ENCODE data around the gene SNX22.

Gene SNX22

DNA sequence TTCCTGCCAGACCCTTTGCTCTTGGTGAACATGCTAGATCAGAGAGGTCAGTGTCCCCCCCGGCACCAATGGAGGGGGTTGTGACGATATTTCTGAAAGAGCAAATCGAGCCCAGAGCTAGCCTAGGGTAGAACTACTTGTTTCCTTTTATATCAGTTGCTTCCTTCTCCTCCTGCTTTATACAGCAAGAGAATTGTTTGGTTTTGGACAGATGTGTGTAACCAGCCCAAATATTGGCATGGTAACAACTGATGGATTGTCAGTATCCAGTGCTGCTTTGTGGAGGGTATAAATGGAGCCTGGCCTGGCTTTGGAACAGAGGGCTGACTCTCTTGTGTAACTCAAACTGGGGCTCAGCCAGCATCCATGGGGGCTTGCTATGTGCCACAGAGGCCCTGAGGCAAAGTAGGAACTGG is 28.6 kb upstream of the SNX22 start:
- no peak for DNase-seq
- TF ChIP-seq GATA1 (IDR thresholded peaks at IDR 0.05; ENCODE audit: low read depth, low read length), result no peak
- TF ChIP-seq POLR2A (IDR thresholded peaks at IDR 0.05; ENCODE audit: low read length), result no peak

DNA sequence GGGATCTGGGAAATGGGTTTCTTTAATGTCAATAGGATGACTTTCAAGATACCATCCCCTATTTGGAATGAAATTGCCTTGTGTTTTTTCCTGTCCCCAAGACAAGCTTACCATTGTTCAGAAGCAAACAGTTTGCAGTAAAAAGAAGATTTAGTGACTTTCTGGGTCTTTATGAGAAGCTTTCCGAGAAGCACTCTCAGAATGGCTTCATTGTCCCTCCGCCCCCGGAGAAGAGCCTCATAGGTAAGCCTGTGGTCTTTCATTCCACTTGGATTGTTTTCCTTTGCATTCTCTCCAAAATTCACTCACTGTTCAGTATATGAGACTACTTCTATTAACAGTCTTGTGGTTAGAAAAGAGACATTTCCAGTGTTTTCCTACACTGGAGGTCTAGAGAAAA is 25.6 kb upstream of the SNX22 start:
- no peak for DNase-seq
- TF ChIP-seq POLR2A (IDR thresholded peaks at IDR 0.05; ENCODE audit: low read length) (no peak), GATA1 (IDR thresholded peaks at IDR 0.05; ENCODE audit: low read depth, low read length) (no peak)

DNA sequence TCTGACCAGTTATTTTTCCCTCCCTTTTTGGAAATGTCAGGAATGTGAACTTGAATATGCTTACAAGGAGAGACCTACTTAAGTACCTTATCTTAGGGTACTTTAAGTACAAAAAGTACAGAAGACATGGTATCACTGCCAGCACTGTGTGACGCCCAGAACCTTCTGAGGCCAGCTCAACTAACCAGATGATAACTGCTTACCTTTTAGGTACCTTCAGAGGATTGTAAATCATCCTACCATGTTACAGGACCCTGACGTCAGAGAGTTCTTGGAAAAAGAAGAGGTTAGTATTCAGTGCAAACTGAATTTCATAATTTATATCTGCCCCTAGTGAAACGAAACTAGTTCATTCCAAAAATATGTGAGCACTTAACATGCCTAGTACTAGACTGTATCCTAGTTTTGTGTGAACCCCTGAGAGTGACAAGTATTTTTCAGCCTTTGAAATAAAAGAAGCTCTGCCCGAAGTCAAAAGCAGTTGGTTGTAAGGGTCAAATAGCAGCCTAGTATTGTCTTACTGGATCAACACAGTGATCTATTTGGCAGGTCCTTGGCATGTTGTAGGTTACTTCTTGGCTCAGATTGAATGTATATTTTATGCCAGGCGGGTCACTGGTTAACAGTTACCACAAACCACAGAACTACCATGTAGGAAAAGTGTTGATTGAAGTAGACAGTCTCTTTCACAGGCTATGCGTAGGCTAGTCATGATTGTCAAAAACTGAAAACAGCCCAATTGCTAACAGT is 23.8 kb upstream of the SNX22 start:
- DNase-seq, result no peak
- TF ChIP-seq GATA1 (IDR thresholded peaks at IDR 0.05; ENCODE audit: low read depth, low read length), result no peak
- no peak for TF ChIP-seq POLR2A (IDR thresholded peaks at IDR 0.05; ENCODE audit: low read length)

DNA sequence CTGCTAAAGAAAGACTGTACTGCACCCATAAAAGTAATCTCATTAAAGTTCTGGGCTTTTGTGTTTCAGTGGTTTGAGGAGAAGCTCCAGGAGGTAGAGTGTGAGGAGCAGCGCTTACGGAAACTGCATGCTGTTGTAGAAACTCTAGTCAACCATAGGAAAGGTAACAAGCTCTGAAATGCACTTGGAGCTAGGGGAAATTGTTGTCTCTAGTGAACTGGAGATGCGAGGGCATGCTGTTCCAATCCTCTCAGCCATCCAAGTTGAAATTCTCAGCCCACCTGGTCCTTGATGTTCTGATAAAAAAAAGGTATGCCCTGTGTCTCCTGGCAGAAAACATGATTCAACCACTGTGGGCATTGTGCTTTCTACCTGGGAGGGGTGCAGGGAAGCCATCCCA is 21.4 kb upstream of the SNX22 start:
- TF ChIP-seq POLR2A (IDR thresholded peaks at IDR 0.05; ENCODE audit: low read length), result no peak
- TF ChIP-seq GATA1 (IDR thresholded peaks at IDR 0.05; ENCODE audit: low read depth, low read length), result no peak
- no peak for DNase-seq

DNA sequence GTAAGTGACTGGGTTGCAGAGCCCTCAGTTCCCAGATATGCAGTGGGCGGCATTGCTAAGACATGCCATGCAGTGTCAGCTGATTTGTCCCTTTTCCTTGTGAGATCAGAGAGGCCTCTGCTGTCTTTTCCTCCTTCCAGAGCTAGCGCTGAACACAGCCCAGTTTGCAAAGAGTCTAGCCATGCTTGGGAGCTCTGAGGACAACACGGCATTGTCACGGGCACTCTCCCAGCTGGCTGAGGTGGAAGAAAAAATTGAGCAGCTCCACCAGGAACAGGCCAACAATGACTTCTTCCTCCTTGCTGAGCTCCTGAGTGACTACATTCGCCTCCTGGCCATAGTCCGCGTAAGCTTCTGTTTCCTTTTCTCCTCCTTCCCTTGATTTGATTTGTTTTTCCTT is 20.0 kb upstream of the SNX22 start:
- TF ChIP-seq GATA1 (IDR thresholded peaks at IDR 0.05; ENCODE audit: low read depth, low read length), result no peak
- no peak for TF ChIP-seq POLR2A (IDR thresholded peaks at IDR 0.05; ENCODE audit: low read length)
- no peak for DNase-seq

DNA sequence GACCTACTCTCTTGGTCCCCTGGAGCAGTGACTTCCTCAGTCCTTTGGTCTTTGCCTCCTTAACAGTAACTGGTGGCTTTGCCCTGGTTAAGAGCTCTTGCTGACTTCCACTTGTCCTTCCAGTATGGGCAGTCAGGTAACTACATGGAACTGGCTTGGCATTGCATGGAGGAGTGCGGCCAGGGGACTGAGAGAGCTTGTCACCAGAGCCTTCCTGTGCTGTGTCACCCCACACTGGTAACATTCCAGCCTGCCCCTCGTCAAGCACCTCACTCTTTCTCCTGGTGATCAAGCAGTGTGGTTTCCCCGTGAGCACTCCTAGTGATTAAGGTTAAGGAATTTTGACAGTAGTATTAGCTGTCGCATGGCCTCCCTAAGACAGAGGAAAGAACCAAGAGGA is 19.3 kb upstream of the SNX22 start:
- DNase-seq, result no peak
- TF ChIP-seq POLR2A (IDR thresholded peaks at IDR 0.05; ENCODE audit: low read length) (no peak), GATA1 (IDR thresholded peaks at IDR 0.05; ENCODE audit: low read depth, low read length) (no peak)

DNA sequence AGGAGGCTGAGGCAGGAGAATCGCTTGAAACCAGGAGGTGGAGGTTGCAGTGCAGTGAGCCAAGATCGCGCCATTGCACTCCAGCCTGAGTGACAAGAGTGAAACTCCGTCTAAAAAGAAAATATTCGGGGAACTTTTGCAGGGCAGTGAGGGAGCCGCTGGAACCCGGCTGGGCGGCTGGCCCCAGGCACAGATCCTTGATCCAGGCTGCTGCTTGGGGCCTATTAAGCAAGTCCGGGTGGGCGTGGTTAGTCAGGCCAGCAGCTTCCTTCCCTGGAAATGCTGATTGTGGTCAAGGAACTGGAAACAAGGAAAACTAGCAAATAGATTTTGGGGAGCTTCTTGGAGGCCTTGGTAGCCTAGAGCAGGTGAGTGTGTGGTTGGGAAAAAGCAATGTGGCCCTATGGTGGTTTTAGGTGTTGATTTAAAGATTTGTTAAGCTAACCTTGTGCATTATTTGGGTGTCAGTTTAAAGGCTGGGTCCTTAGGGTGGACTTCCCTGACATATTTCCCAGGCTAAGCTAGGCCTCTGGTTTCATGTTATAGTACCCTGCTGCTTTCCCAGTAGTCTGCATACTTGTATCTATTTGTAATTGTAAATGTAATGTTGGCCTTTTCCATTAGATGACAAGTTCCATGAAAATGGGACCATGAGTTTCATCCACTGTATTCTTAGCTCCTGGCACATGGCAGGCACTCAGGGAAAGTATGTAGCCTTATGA is 17.7 kb upstream of the SNX22 start:
- DNase-seq, result no peak
- no peak for TF ChIP-seq GATA1 (IDR thresholded peaks at IDR 0.05; ENCODE audit: low read depth, low read length)
- TF ChIP-seq POLR2A (IDR thresholded peaks at IDR 0.05; ENCODE audit: low read length), result no peak

DNA sequence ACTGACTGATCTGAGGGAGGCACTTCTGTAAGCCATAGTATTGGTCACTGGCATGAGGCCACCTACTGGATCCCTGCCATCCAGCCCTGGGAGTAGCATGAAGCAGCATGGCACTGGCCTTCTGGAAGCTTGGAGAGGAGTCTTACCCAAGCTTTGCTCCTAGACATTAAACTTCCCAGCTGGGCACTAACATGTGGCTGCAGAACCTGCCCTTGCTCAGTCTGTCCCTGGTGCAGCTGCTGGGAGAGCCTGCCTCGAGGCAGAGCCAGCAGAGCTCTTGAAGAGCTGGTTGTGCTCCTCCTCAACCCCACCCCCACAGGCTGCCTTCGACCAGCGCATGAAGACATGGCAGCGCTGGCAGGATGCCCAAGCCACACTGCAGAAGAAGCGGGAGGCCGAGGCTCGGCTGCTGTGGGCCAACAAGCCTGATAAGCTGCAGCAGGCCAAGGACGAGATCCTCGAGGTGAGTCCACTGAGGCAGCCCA is 17.1 kb upstream of the SNX22 start:
- DNase-seq, result peak; percentile 82 to 87
- TF ChIP-seq GATA1 (IDR thresholded peaks at IDR 0.05; ENCODE audit: low read depth, low read length) (no peak), POLR2A (IDR thresholded peaks at IDR 0.05; ENCODE audit: low read length) (no peak)

DNA sequence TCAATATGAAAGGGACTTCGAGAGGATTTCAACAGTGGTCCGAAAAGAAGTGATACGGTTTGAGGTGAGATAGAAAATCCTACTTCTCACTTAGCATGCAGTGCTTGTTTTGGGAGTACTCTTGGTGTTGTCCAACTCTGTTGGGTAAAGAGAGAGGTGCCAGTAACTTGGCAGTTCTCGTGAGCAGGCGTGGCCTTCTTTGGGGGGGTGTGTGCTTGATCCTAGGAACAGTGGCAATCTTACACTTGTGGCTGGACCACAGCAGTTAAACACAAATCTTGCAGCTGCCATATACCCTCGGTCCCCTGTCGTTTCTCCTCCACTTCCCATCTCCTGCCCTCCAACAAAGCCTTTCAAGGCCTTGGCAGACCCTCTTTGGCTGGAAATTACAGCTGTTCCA is 15.2 kb upstream of the SNX22 start:
- TF ChIP-seq GATA1 (IDR thresholded peaks at IDR 0.05; ENCODE audit: low read depth, low read length), result no peak
- TF ChIP-seq POLR2A (IDR thresholded peaks at IDR 0.05; ENCODE audit: low read length), result no peak

DNA sequence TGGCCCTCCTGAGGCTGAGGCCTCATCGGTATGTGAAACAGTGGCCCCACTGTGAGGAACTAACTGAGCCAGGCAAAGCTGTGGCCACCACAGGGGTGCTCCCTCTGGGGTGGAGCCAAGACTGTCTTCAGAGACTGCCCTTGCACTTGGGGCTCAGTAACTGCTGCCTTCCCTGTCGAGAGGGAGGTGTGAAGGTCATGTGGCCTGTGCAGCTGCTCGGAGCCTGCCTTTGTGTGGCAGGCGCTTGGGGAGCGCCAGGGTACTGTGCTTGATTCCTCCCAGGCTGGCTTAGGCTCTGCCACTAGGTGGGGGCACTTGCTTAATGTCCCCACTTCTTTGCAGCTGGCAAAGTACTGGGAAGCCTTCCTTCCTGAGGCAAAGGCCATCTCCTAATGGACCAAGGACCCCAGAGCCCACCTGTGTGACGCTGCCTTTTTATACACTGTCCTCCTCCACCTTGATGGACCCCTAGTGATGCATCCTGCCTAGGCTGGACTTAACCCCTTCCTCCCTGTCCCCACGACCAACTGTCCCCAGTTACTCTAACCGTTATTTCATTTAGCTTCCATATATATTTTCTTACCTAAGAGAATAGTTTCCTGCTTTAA is 14.2 kb upstream of the SNX22 start:
- no peak for TF ChIP-seq POLR2A (IDR thresholded peaks at IDR 0.05; ENCODE audit: low read length)
- no peak for TF ChIP-seq GATA1 (IDR thresholded peaks at IDR 0.05; ENCODE audit: low read depth, low read length)
- DNase-seq, result peak; percentile 36 to 58

More for the DNA sequence above, 15.2 kb upstream of the SNX22 start:
- no peak for DNase-seq

DNA sequence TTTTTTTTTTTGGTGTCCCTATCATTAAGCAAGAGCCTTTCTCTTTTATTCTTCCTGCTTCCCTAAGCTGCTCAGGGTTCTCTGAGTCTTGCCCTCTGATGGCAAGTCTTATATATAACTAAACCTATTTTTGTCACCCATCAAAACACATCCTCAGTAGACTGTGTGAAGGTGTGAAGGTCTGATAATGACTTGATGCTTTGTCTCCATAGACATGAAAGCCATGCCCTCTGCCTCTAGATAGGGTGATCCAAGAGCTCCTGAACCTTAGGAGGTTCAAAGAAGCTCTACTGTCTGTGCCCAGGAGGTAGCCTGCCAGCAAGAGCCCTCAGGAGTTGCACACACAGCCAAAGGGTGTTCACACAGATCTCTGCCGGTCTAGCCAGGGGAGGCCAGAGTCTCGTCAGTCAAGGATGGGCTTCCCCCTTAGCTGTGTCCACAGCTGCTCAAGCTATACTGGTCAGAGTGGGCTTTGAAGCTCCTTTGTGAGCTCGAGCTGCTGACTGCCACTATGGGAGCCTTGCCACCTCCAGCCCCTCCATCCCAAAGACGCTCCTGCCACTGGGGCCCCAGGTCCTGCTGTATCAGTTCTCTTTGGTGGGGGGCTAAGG is 13.1 kb upstream of the SNX22 start:
- DNase-seq, result peak; percentile 53 to 84
- TF ChIP-seq GATA1 (IDR thresholded peaks at IDR 0.05; ENCODE audit: low read depth, low read length) (no peak), POLR2A (IDR thresholded peaks at IDR 0.05; ENCODE audit: low read length) (no peak)

DNA sequence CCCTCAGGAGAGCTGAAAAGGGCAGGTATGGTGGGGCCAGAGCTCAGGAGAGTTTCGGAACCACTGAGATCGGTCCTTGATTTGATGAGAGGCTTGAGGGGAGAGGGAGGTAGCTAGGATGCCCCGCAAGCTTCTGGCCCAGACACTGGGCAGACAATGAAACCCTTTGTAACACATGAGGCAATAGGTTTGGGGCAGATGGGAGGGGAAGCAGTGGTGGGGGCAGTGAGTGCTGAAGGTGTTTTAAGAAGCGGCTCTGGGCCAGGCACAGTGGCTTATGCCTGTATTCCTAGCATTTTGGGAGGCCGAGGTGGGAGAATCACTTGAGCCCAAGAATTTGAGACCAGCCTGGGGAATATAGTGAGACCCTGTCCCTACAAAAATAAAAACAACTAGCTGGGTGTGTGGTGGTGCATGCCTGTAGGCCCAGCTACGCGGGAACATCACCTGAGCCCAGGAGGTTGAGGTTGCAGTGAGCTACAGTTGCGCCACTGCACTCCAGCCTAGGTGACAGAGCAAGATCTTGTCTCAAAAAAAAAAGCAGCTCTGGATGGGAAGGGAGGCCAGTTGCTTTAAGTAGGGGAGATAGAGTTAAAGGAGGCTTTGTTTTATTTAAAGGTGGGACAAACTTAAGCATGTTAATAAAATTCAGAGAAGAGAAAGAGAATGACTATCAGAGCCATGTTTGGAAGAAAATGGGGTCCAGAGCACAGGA is 9.6 kb upstream of the SNX22 start:
- peak; percentile 24 to 44 for DNase-seq
- no peak for TF ChIP-seq GATA1 (IDR thresholded peaks at IDR 0.05; ENCODE audit: low read depth, low read length)

DNA sequence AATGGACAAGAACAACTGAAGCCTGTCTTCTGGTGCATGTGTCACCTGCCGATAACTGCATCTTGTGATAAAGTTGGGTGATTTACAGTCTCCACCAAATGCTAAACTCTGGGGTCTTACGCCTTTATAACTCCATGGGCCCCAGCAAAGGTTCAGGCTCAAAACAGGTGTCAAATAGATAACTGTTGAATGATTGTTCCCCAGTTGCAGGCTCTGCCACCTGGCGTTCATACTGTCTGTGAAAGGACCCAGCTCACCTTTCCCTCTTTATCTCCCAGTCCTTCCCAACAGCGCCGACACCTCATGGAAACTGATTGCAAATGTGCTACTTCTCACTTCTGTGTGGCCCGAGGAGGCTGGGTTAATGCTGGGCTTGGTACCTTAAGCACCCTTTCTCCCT is 8.3 kb upstream of the SNX22 start:
- no peak for TF ChIP-seq POLR2A (IDR thresholded peaks at IDR 0.05; ENCODE audit: low read length)
- no peak for TF ChIP-seq GATA1 (IDR thresholded peaks at IDR 0.05; ENCODE audit: low read depth, low read length)
- DNase-seq, result no peak

All from erythroblast (primary cell).